Peyer's patch (tissue), 4 donors: ENCODE measurements around the gene POFUT1.
"Not testable (repeated sequence)": the region's sequence is repeated elsewhere in the genome, so short reads cannot be mapped to it uniquely, and the experiment has no call there.

Experiments
- CTCF ChIP-seq, 6 experiments: fragments of 450-650 bp in 4 of 6; fragments of 200-600 bp in 2 of 6; sonication (generic) in 1 of 6; IDR thresholded peaks; one replicate each; pipeline ENCODE4 v1.5.1; 2017 to 2019; ENCODE audit warnings: antibody characterized with exemption in 6 of 6, mild to moderate bottlenecking in 3 of 6, moderate library complexity in 1 of 6
- POLR2A ChIP-seq, 2 donors: fragments of 450-650 bp; IDR thresholded peaks; one replicate each; pipeline ENCODE4 v1.5.1; 2017; ENCODE audit warnings: antibody characterized with exemption in 2 of 2, mild to moderate bottlenecking in 2 of 2, moderate library complexity in 2 of 2

- TF ChIP-seq CTCF, POLR2A (IDR thresholded peaks at IDR 0.05): not testable (repeated sequence)
These were observed 38.5 kb downstream of the POFUT1 start for GRCh38 chr20:32246208-32246607.
